GM19043 (cell line): ENCODE results near the gene KLHL13.
"Not testable (repeated sequence)": the region's sequence is repeated elsewhere in the genome, so short reads cannot be mapped to it uniquely, and the experiment has no call there.

Source experiments
- ATAC-seq: cut with Tn5 transposase; IDR thresholded peaks from one replicate; pipeline ENCODE4 v1.9.1; 2021; ENCODE audit warnings: low read depth; ENCODE audit not compliant: unreplicated experiment

KLHL13 gene

GRCh38 chrX:117996408-117996807 lies 120.2 kb downstream of the KLHL13 start:
- ATAC-seq = no peak

GRCh38 chrX:117995378-117995777 lies 121.2 kb downstream of the KLHL13 start:
- ATAC-seq = no peak

GRCh38 chrX:117992192-117992723 lies 124.4 kb downstream of the KLHL13 start:
- ATAC-seq = no peak

GRCh38 chrX:117990438-117990837 lies 126.2 kb downstream of the KLHL13 start:
- ATAC-seq = no peak

GRCh38 chrX:117989512-117989911 lies 127.1 kb downstream of the KLHL13 start:
- ATAC-seq = no peak

- ATAC-seq = no peak
These were observed 129.2 kb downstream of the KLHL13 start for GRCh38 chrX:117987373-117987772.

- ATAC-seq = no peak
These were observed 131.4 kb downstream of the KLHL13 start for GRCh38 chrX:117985241-117985640.

GRCh38 chrX:117982694-117983392 lies 133.8 kb downstream of the KLHL13 start:
- ATAC-seq = no peak

GRCh38 chrX:117978402-117978801 lies 138.2 kb downstream of the KLHL13 start:
- ATAC-seq = no peak

GRCh38 chrX:117977526-117977925 lies 139.1 kb downstream of the KLHL13 start:
- ATAC-seq = no peak

- no peak for ATAC-seq
These were observed 143.4 kb downstream of the KLHL13 start for GRCh38 chrX:117973110-117973807.

GRCh38 chrX:117972711-117973109 lies 143.9 kb downstream of the KLHL13 start:
- ATAC-seq = no peak

GRCh38 chrX:117969782-117970181 lies 146.8 kb downstream of the KLHL13 start:
- ATAC-seq = no peak

- ATAC-seq = no peak
These were observed 147.3 kb downstream of the KLHL13 start for GRCh38 chrX:117969328-117969727.

- ATAC-seq = no peak
These were observed 157.6 kb downstream of the KLHL13 start for GRCh38 chrX:117959045-117959444.

- no peak for ATAC-seq
These were observed 159.5 kb downstream of the KLHL13 start for GRCh38 chrX:117957128-117957527.

GRCh38 chrX:117939296-117939695 lies 177.3 kb downstream of the KLHL13 start:
- ATAC-seq = not testable (repeated sequence)

GRCh38 chrX:117936118-117936517 lies 180.5 kb downstream of the KLHL13 start:
- no peak for ATAC-seq

- not testable (repeated sequence) for ATAC-seq
These were observed 186.5 kb downstream of the KLHL13 start for GRCh38 chrX:117930116-117930515.

- ATAC-seq = no peak
These were observed 196.9 kb downstream of the KLHL13 start for GRCh38 chrX:117919755-117920154.

- no peak for ATAC-seq
These were observed 206.4 kb downstream of the KLHL13 start for GRCh38 chrX:117910216-117910615.

GRCh38 chrX:117898226-117898625 lies 218.4 kb downstream of the KLHL13 start:
- ATAC-seq = no peak
